GM12874 (cell line): ENCODE results near the gene FRMD8.
A peak's percentile ranks its signal among the peaks of the same experiment; 100 is the strongest.

ENCODE experiments used
- CTCF ChIP-seq: IDR thresholded peaks from 2 replicates; pipeline ENCODE4 v1.5.1; 2011; ENCODE audit warnings: low read depth, mild to moderate bottlenecking, control low read depth, low read length, moderate library complexity; ENCODE audit not compliant: insufficient read depth

The FRMD8 gene

DNA sequence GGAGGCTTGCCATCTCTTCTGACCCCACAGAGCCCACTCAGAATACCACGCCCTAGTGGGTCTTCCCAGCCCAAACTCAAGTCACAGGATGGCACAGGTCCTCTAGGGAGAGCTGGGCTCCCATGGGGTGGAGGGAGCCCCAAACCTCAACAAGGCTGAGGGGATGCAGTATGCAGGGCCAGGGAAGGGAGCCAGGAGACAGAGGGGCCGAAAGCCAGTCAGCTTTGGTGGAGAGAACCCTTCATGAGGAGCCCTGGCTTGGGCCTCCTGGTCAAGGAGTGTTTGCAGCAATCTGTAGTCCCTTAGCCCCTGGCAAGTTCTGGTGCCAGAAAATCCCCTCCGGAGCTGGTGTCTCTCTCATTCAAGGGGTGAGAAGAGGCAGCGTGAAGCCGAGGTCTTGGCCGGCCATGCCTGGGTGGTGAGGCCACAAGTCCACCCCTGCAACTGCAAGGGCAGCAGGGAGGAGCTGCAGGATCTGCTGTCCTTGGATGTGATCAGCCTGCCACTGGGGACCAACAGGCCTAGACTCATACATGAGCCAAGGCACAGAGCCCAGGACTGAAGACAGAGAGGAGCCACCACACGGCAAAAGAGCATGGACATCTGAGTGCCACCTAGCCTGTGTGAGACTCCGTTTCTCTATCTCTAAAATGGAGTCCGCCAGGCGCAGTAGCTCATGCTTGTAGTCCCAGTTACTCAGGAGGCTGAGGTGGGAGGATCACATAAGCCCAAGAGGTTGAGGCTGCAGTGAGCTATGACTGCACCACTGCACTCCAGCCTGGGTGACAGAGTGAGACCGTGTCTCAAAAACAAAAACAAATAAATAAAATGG lies 60.2 kb downstream of the FRMD8 start:
- no peak for TF ChIP-seq CTCF

DNA sequence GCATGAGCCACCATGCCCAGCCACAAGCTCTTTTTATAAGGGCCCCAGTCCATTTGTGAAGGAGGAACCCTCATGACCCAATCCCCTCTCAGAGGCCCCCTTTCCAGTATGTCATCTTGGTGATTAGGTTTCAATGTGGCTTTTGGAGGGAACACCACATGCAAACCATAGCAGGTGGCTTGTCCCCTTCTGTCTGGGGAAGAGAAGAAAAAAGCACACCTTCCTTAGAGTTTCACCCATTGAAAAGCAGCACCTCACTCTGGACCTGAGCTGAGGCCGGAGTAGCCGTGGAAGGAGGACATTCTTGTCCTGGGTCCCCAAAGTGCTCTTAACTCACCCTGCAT lies 61.6 kb downstream of the FRMD8 start:
- no peak for TF ChIP-seq CTCF

- no peak for TF ChIP-seq CTCF
Measured at GRCh38 chr11:65448418-65449105, 62.1 kb downstream of the FRMD8 start.

DNA sequence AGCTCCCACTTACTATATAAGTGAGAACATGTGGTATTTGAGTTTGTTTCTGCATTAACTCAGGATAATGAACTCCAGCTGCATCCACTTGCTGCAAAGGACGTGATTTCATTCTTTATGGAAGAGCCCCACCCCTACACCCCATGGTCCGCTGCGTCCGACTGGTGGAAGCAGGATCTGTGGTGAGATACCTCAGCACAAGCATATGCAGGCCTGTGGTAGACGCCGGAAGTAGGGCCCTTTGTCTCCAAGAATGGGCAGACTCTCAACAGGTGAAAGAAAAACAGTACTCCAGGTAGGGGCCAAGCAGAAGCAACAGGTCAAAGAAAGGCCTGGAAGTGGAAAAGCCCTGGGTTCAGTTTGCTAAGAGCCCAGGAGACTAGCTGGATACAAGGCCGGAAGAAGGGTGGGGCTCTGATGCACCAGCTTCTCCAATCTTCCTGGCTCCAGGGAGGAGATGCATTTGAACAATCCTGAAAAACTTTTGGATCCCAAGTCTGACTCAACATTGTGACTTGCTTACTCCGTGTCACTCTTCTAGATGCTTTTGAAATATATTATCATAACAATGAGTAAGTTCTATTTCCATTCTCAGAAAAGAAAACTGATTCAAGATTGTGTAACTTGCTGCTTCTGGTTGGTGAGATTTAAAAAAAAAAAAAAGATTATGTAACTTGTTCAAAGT lies 66.5 kb downstream of the FRMD8 start:
- TF ChIP-seq CTCF: no peak

DNA sequence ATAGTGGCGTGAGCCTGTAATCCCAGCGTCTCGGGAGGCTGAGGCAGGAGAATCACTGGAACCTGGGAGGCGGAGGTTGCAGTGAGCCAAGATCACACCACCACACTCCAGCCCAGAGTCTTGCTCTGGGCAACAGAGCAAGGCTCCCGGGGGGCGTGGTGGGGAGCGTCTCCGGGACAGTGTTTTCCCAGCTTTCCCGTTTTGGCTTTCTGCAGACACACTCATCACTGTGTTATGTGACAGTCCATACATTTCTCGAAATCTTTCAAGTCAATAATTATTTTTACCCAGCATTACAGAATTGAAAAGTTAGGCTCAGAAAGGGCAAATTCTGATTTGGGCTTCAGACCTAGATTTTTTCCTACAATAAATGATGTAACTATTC lies 67.9 kb downstream of the FRMD8 start:
- no peak for TF ChIP-seq CTCF

GRCh38 chr11:65454696-65455456 lies 68.4 kb downstream of the FRMD8 start:
- TF ChIP-seq CTCF: peak; percentile 39

- no peak for TF ChIP-seq CTCF
Measured at GRCh38 chr11:65456418-65456817, 70.0 kb downstream of the FRMD8 start.
